Suppressor macrophage treated with lipopolysaccharide for 4 hours (primary cell): ENCODE results near the gene MEIKIN.
"Not testable (repeated sequence)": the region's sequence is repeated elsewhere in the genome, so short reads cannot be mapped to it uniquely, and the experiment has no call there.

Source experiments
- DNase-seq: peaks from one replicate; pipeline ENCODE4 v3.0.0-alpha.2; 2020

The MEIKIN gene

DNA sequence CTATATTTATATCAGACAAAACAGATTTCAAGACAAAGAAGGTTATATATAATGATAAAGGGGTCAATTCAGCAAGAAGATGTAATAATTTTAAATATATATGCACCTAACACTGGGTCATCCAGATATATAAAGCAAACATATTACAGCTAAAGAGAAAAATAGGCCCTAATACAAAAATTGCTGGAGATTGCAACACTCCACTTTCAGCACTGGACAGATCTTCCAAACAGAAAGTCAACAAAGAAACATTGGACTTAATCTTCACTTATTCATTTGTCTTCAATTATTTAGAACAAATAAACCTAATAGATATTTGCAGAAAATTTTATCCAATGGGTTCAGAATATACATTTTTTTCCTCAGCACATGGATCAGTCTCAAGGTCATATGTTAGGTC is 45.8 kb downstream of the MEIKIN start:
- no peak for DNase-seq

DNA sequence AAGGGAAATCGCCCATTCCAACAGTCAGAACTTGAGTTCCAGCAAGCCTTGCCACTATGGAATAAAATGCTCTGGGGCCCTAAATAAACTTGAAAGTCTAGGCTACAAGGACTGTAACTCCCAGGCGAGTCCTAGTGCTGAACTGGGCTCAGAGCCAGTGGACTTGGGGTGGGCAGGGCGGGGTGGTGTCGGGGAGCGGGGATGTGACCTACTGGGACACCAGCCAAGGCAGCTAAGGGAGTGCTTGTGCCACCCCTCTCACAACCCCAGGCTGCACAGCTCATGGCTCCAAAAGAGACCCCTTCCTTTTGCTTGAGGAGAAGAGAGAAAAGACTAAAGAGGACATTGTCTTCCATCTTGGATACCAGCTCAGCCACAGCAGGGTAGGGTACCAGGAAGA is 61.5 kb downstream of the MEIKIN start:
- no peak for DNase-seq

DNA sequence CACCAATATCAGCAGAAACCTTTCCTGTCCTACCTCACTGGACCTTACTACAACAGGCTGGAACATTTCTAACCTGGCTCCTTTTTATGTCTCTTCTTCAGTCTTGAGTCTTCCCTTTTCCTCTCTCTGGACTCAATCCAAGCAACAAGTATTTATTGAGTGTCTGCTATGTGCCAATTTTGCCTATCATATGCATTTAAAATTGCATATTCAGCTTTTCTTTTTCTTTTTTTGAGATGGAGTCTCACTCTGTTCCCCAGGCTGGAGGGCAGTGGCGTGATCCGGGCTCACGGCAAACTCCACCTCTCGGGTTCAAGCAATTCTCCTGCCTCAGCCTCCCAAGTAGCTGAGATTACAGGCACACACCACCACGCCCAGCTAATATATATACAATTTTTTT is 65.8 kb downstream of the MEIKIN start:
- no peak for DNase-seq

DNA sequence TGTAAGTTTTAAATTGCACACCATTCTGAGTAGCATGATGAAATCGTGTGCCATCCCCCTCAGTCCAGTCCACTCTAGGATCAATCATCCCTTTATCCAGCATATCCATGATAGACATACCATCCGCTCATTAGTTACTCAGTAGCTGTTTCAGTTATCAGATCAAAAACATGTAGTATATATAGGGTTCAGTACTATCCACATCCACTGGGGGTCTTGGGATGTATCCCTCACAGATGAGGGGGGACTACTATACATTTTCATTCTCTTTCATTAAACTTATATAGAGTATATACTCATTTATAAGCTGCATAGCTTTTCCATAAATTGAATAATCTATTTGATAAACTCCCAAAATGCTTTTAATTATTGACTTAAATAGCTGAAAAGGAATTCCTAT is 67.6 kb downstream of the MEIKIN start:
- DNase-seq, result no peak

DNA sequence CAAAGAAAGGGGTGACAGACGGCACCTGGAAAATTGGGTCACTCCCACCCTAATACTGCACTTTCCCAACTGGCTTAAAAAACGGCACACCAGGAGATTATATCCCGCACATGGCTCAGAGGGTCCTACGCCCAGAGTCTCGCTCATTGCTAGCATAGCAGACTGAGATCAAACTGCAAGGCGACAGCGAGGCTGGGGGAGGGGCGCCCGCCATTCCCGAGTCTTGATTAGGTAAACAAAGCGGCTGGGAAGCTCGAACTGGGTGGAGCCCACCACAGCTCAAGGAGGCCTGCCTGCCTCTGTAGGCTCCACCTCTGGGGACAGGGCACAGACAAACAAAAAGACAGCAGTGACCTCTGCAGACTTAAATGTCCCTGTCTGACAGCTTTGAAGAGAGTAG is 74.2 kb downstream of the MEIKIN start:
- DNase-seq, result not testable (repeated sequence)

DNA sequence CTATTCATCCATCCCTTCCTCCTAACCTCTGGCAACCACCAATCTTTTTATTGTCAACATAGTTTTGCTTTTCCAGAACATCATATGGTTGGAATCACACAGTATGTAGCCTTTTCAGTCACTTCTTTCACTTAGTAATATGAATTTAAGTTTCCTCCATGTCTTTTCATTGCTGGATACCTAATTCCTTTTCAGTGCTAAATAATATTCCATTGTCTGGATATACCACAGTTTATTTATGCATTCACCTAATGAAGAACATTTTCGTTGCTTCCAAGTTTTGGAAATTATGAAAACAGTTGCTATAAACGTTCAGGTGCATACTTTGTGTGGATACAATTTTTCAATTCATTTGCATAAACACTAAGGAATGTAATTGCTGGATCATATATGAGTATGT is 77.9 kb downstream of the MEIKIN start:
- no peak for DNase-seq

DNA sequence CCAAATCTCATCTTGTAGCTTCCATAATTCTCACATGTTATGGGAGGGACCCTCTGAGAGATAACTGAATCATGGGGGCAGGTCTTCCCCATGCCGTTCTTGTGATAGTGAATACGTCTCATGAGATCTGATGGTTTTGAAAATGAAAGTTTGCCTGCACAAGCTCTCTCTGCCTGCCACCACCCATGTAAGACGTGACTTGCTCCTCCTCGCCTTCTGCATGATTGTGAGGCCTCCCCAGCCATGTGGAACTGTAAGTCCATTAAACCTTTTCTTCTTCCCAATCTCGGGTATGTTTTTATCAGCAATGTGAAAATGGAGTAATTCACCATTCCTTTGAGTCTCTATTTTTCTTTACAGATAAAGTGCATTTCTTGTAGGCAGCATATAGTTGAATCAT is 81.8 kb downstream of the MEIKIN start:
- no peak for DNase-seq

DNA sequence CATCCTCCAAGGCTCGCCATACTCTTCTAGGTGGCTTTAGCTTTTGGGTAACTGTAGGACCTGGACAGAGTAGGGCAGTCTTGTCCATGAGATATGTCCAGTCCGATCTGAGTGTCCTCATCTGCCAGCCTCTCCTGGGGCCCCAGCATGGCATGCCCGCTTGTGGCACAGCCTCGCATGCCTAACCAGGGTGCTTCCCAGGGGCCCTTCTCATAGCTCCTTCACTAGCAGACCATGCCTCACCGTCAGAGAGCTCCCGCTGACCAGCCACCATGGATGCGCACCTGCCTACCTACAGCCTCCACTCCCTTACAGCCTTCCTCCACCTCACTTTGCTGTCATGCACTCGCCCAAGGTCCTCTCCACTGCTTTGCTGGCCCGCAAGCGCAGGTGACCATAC is 88.1 kb downstream of the MEIKIN start:
- DNase-seq, result no peak

DNA sequence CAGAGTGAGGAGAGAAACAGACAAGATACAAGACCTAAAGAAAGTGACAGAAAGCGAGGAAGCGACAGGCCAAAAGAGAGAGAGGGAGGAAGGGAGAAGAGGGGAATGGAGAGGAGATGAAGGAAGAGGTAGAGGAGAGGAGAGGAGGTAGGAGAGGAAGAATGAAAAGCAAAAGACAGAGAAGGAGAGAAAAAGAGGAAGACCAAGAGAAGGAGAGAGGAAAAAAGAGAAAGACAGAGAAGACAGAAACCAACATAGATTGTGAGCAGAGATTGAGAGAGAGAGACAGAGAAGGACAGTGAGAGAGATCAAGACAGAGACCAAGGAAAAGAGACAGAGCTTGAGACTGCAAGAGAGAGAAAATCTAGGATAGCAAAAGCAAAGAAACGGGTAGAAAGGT is 90.0 kb downstream of the MEIKIN start:
- DNase-seq, result no peak

DNA sequence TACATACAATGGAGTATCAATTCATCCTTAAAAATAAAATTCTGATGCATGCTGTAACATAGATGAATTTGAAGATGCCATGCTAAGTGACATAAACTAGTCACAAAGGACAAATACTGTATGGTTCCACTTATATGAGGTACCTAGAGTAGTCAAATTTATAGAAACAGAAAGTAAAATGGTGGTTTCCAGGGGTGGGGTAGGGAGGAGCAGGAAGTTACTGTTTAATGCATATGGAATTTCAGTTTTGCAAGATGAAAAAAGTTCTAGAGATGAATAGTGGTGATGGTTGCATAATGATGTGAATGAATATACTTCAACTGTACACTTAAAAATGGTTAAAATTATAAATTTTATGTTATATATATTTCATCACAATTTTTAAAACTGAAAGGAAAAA is 91.3 kb downstream of the MEIKIN start:
- peak; percentile 63 for DNase-seq

DNA sequence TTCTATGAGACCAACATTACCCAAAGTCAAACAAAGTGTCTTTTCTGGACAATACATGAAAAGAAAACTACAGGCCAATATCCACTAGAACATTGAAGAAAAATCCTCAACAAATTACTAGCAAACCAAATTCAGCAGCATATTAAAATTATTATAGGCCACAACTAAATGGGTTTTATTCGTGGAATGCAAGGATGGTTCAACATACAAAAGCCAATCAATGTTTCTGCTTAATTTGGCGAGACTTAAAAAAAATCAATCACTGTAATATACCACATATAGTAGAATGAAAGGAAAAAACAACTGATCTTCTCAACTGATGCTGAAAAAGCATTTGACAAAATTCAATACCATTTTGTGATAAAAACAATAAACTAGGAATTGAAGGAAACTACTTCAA is 96.8 kb downstream of the MEIKIN start:
- no peak for DNase-seq

DNA sequence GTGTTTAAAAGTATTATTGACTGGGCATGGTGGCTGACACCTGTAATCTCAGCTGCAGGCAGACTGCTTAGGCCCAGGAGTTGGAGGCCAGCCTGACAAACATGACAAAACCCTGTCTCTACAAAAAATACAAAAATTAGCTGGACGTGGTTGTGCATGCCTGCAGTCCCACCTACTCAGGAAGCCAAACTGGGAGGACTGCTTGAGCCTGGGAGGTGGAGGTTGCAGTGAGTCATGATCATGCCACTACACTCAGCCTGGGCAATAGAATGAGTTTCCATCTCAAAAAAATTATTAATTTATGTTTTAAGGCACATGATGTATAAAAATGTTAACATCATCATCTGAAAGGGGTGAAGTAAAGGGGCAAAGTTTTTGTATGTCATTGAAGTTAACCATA is 98.9 kb downstream of the MEIKIN start:
- no peak for DNase-seq

DNA sequence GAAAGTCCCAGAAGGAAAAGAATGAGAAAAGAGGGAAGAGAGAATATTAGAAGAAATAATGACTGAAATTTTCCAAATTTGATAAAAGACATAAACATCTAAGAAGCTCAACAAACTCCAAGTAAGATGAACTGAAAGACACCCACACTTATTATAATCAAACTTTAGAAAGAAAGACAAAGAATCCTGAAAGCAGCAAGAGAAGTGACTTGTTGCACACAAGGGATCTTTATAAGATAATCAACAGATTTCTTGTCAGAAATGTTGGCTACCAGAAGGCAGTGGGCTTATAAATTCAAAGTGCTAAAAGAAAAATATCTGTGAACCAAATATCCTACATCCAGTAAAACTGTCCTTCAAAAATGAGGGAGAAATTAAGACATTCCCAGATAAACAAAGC is 99.6 kb downstream of the MEIKIN start:
- no peak for DNase-seq

DNA sequence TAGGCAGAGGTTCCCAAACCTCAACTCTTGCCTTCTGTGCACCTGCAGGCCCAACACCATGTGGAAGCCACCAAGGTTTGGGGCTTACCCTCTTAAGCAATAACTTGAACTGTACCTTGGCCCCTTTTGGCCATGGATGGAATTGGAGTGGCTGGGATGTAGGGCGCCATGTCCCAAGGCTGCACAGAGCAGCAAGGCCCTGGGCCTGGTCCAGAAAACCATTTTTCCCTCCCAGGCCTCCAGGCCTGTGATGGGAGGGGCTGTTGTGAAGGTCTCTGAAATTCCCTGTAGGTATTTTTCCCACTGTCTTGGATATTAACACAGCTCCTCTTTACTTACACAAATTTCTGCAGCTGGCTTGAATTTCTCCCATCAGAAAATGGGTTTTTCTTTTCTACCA is 102.5 kb downstream of the MEIKIN start:
- DNase-seq, result not testable (repeated sequence)

DNA sequence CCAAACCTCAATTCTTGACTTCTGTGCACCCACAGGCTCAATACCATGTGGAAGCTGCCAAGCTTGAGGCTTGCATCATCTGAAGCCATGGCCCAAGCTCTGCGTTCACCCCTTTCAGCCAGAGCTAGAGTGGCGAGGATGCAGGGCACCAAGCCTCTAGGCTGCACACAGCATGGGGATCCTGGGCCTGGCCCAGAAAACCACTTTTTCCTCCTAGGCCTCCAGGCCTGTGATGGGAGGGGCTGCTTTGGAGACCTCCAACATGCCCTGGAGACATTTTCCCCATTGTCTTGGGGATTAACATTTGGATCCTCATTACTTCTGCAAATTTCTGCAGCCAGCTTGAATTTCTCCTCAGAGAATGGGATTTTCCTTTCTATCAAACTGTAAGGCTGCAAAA is 112.8 kb downstream of the MEIKIN start:
- not testable (repeated sequence) for DNase-seq

DNA sequence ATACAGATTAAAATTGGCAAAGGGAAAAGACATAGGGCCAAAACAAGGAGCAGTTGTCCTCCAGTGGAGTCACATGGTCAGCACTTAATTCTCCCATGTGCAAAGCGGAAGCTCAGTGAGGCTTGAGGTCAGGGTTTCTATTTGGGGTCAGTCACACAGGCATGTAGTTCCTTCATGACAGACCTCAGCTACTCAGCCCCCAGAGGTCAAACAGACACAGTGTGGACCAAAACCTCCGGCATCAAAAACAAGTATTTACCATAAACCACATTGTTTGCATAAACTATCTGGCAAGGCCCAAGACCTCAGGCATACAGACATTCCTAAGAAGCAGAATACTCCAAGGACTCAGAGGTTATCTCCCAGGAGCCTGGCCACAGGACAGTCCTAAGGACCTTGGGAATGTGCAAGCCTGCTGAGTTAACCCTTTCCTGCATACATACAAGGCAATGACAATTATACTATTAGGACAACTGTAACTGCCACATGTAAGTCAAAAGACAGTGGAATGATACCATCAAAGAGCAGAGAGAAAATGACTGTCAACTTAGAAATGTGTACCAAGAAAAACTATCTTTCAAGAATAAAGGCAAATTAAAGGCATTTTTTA is 120.0 kb downstream of the MEIKIN start:
- no peak for DNase-seq

DNA sequence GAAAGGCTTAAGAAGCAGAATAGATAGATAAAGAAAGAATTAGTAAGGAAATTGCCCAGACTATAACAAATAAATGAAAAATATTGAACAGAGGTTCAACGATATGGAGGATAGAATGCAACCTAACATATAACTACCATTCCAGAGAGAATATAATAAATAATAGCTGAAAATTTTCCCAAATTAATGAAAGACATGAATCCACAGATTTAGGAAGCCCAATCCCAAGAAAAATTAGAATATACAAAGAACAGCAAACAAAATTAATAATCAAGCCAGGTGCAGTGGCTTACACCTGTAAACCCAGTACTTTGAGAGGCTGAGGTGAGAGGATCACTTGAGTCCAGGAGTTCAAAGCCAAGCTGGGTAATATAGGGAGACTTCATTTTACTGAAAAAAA is 120.8 kb downstream of the MEIKIN start:
- DNase-seq, result no peak

DNA sequence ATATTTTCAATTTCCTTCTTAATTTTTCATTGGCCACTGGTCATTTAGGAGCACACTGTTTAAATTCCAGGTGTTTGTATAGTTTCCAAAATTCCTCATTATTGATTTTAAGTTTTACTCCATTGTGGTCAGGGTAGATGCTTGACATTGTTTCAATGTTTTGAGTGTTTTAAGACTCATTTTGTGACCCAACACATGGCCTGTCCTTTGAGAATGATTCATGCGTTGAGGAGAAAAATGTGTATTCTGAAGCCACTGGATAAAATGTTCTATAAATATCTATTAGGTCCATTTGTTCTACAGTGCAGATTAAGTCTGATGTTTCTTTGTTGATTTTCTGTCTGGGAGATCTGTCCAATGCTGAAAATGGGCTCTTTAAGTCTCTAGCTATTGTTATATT is 124.2 kb downstream of the MEIKIN start:
- no peak for DNase-seq

DNA sequence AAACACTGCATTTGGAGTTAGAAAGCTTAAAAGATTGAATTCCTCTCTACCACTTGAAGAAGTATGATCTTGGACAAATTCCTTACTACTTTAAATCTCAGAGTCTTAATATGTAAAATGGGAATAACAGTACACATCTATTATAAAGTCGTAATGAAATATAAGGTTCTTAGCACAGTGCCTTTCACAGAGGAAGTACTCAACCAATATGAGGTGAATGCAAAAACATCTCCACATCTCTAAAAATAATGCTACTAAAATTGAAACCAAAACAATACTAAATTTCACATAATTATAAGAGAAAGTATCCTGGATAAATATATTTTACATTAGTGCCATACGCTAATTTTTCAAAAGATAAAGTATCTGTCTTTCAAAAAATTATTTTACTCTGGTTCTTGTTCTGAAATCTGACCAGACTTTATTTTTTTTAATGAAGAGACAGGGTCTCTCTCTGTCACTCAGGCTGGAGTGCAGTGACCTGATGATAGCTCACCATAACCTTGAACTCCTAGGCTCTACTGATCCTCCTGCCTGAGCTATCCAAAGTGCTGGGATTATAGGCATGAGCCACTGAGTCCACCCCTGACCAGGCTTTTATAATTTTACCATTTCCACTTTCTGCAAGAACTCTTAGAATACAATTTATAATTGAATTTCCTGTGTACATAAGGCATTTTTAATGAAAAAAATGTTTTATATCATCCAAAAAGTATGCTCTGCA is 127.3 kb downstream of the MEIKIN start:
- no peak for DNase-seq

DNA sequence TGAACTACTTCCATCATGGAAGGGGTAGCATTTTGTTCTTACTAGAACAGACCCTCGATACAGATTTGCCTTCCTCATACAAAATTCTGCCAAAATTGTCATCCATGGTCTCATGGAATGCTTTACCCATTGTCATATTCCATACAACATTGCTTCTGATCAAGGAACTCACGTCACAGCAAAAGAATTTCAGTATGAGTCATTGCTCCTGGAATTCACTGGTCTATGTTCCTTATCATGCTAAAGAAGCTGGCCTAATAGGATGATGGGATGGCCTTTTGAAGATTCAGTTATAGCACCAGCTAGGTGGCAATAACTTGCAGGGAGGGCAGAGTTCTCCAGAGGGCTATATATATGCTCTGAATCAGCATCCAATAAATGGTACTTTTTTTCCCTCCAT is 130.5 kb downstream of the MEIKIN start:
- no peak for DNase-seq

DNA sequence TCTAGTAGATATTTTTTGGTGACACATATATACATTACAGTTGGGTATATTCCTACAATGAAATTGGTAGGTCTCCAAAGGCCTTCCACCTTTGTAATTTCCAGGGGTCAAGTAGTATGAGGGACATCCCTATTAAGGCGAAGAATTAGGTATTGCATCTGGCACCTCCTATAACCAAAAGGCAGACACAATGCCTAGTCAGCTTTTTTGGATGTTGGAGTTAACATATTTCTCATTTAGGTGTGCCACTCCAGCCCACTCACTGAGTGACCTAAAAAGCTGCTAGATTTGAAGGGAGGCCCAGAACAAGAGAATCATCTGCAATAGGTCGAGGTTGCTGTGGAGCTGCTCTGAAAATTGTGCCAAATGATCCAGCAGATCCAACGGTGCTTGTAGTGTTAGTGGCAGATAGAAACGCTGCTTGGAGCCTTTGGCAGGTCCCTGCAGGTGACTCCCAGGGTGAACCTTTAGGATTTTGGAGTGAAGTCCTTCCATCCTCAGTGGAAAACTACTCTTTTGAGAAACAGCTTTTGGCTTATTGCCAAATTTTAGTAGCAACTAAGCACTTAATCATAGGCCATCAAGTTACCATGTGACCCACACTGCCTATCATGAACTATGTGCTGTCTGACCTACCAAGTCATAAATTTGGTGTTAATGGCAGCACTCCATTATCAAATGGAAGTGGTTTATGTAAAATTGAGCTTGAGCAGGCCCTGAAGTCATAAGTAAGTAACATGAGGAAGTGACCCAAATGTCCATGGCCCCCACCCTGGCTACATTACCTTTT is 132.9 kb downstream of the MEIKIN start:
- DNase-seq, result no peak

DNA sequence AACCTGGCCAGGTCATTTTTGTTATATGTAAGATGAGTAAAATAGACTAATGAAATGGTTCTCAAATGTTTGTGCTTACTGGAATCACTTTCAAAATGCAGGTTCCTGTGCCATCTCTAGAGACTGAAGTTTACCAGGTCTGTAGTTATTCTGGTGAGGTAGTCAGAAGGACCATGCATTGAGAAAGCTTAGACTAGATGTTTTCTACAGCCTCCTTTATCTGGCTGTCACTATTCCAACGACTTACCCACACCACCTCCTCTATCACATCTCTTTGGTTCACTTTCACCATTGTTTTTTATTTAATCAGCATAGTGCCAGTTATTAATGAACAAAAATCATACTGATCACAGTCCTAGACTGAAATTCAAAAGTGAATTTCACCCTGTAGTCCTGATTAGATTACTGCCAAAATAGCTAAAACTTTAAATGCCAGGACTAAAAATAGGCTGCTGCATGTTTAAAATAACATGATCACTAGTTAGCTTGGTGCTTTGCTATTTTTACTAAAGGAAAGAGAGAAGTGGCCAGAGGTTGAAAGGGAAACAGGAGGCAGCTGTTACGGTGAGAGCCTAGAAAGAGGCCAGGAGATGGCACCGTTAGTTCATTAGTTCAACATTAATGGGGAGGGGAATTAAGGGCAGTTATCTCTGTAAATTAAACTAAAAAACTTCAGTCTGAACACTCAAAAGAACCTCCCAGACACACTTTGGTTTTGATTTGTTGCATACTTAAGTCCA is 134.8 kb downstream of the MEIKIN start:
- peak; percentile 35 for DNase-seq
